HCT116 (cell line): ENCODE results near the gene TULP4. TPM values are rescaled to one million over a fixed set of nuclear protein-coding genes. Genes with fewer than 3 reads are reported as not detected.

Source experiments
- ATAC-seq: fragments of 200-7000 bp; cut with Tn5 transposase; 2 replicates; pipeline ENCODE4 v1.9.1; 2020; ENCODE audit warnings: mild to moderate bottlenecking, moderate library complexity
- BruUV-seq: library from RNA; stranded (reverse); fragments of 400-500 nt; replicated peaks from 2 replicates; lab custom pipeline; 2021; lab: Mats Ljungman, UMichigan
- CTCF ChIA-PET: fragments of 300-600 bp; sonication (Branson Sonifier 250); formaldehyde crosslinking; loops from one replicate; lab custom pipeline; 2021; ENCODE audit warnings: antibody characterized with exemption; lab: Charles Lee
- POLR2A ChIA-PET: fragments of 300-600, 350-600 bp; sonication (Branson Sonifier 250); formaldehyde crosslinking; loops from one replicate; lab custom pipeline; 2021; ENCODE audit warnings: antibody characterized with exemption; lab: Charles Lee
- RAD21 ChIA-PET, 2 experiments: fragments of 300-600 bp; sonication (Branson Sonifier 250); formaldehyde crosslinking; loops; one replicate each; lab custom pipeline; 2023; ENCODE audit warnings: low total read pairs in 2 of 2; ENCODE audit not compliant: uncharacterized antibody in 2 of 2, unreplicated experiment in 2 of 2, low non-redundant PET in 1 of 2; lab: Charles Lee
- DNase-seq: peaks from one replicate; pipeline ENCODE4 v3.0.0-alpha.2; 2010; ENCODE audit warnings: low read depth, low spot score
- H2AFZ ChIP-seq: fragments of 200-600 bp; shearing (Covaris generic), sonication (generic); 2 replicates; pipeline ENCODE4 v1.6.1; 2017; ENCODE audit warnings: low read depth, mixed run types, mixed read lengths, antibody characterized with exemption, low read length; ENCODE audit not compliant: poor library complexity, severe bottlenecking
- H3K27ac ChIP-seq: 2 replicates; pipeline ENCODE4 v1.5.1; 2012; ENCODE audit warnings: low read depth, low read length
- H3K27me3 ChIP-seq: fragments of 200-600 bp; sonication (generic); 2 replicates; pipeline ENCODE4 v1.6.1; 2016; ENCODE audit warnings: mixed run types, low read length, mixed read lengths; ENCODE audit not compliant: insufficient read depth
- H3K36me3 ChIP-seq, 2 experiments: fragments of 200-500 bp in 1 of 2; fragments of 200-600 bp in 1 of 2; sonication (Bioruptor generic) in 1 of 2; sonication (generic) in 1 of 2; 2 replicates each; pipeline versions ENCODE4 v1.5.1 to v1.6.1; 2014 to 2016; ENCODE audit warnings: low read length in 2 of 2, inconsistent platforms in 1 of 2, mixed read lengths in 1 of 2, mixed run types in 1 of 2; ENCODE audit not compliant: insufficient read depth in 2 of 2, control insufficient read depth in 1 of 2
- H3K4me1 ChIP-seq, 2 experiments: fragments of 200-600 bp in 1 of 2; sonication (generic) in 1 of 2; 2 replicates each; pipeline versions ENCODE4 v1.5.1 to v1.6.1; 2012 to 2017; ENCODE audit warnings: low read length in 2 of 2, inconsistent platforms in 1 of 2, mild to moderate bottlenecking in 1 of 2, mixed read lengths in 1 of 2, mixed run types in 1 of 2, moderate library complexity in 1 of 2; ENCODE audit not compliant: insufficient read depth in 2 of 2, control insufficient read depth in 1 of 2
- H3K4me2 ChIP-seq: fragments of 200-600 bp; sonication (generic); 2 replicates; pipeline ENCODE4 v1.6.1; 2017; ENCODE audit warnings: mixed run types, low read length, mixed read lengths
- H3K4me3 ChIP-seq, 2 experiments: fragments of 200-600 bp in 1 of 2; sonication (generic) in 1 of 2; replicated peaks in 1 of 2; 2 replicates each; pipeline ENCODE4 v1.5.1; 2011 to 2016; ENCODE audit warnings: low read length in 2 of 2, control low read depth in 1 of 2, low read depth in 1 of 2, mild to moderate bottlenecking in 1 of 2, mixed read lengths in 1 of 2, mixed run types in 1 of 2
- H3K79me2 ChIP-seq: fragments of 200-600 bp; sonication (generic); 2 replicates; pipeline ENCODE4 v1.6.1; 2017; ENCODE audit warnings: mild to moderate bottlenecking, mixed run types, low read length, moderate library complexity, mixed read lengths; ENCODE audit not compliant: insufficient read depth
- H3K9ac ChIP-seq: fragments of 200-600 bp; sonication (generic); 2 replicates; pipeline ENCODE4 v1.6.1; 2016; ENCODE audit warnings: low read length, mixed read lengths
- H3K9me2 ChIP-seq: fragments of 200-600 bp; sonication (generic), shearing (Covaris generic); 2 replicates; pipeline ENCODE4 v1.6.1; 2017; ENCODE audit warnings: mixed run types, mild to moderate bottlenecking, moderate library complexity; ENCODE audit not compliant: insufficient read depth
- H3K9me3 ChIP-seq, 2 experiments: fragments of 200-500 bp in 1 of 2; fragments of 200-600 bp in 1 of 2; sonication (Bioruptor generic) in 1 of 2; sonication (generic) in 1 of 2; 2 replicates each; pipeline ENCODE4 v1.6.1; 2014 to 2017; ENCODE audit warnings: low read length in 2 of 2, mixed read lengths in 2 of 2, inconsistent platforms in 1 of 2, low read depth in 1 of 2, mild to moderate bottlenecking in 1 of 2, mixed run types in 1 of 2, moderate library complexity in 1 of 2; ENCODE audit not compliant: control insufficient read depth in 1 of 2, insufficient read depth in 1 of 2
- H4K20me1 ChIP-seq: fragments of 200-600 bp; sonication (generic), shearing (Covaris generic); 2 replicates; pipeline ENCODE4 v1.6.1; 2017; ENCODE audit warnings: mixed run types, mild to moderate bottlenecking, moderate library complexity; ENCODE audit not compliant: insufficient read depth
- ATF3 ChIP-seq: IDR thresholded peaks from 2 replicates; pipeline ENCODE4 v1.6.1; 2012
- CTCF ChIP-seq, 3 experiments: fragments of 200-600 bp in 1 of 3; sonication (generic) in 1 of 3; IDR thresholded peaks in 2 of 3; conservative IDR thresholded peaks in 1 of 3; 2 replicates each; pipeline ENCODE4 v1.5.1; 2012 to 2017; ENCODE audit warnings: low read depth in 2 of 3, low read length in 2 of 3, antibody characterized with exemption in 1 of 3, borderline replicate concordance in 1 of 3, control low read depth in 1 of 3, mild to moderate bottlenecking in 1 of 3, mixed read lengths in 1 of 3, mixed run types in 1 of 3, moderate library complexity in 1 of 3; ENCODE audit not compliant: insufficient read depth in 1 of 3
- ELF1 ChIP-seq: IDR thresholded peaks from 2 replicates; pipeline ENCODE4 v1.6.1; 2012; ENCODE audit warnings: low read depth, borderline replicate concordance
- JUND ChIP-seq: IDR thresholded peaks from 2 replicates; pipeline ENCODE4 v1.6.1; 2012
- MAX ChIP-seq: IDR thresholded peaks from 2 replicates; pipeline ENCODE4 v1.6.1; 2012
- POLR2A ChIP-seq: IDR thresholded peaks from 2 replicates; pipeline ENCODE4 v1.7.0; 2011; ENCODE audit warnings: borderline replicate concordance; ENCODE audit not compliant: insufficient read depth, insufficient read length; ENCODE audit errors: extremely low read depth
- POLR2AphosphoS5 ChIP-seq: IDR thresholded peaks from 2 replicates; pipeline ENCODE4 v1.6.1; 2011; ENCODE audit warnings: mild to moderate bottlenecking, low read depth, low read length, moderate library complexity
- SRF ChIP-seq: IDR thresholded peaks from 2 replicates; pipeline ENCODE4 v1.6.1; 2012; ENCODE audit warnings: low read depth
- YY1 ChIP-seq: IDR thresholded peaks from 2 replicates; pipeline ENCODE4 v1.6.1; 2011; ENCODE audit warnings: low read length, low read depth, moderate library complexity, mild to moderate bottlenecking; ENCODE audit not compliant: insufficient replicate concordance; ENCODE audit errors: extremely low read depth
- intact Hi-C: fragments of 100-400 bp; cut with micrococcal nuclease; formaldehyde crosslinking; loops from 2 replicates; pipeline ENCODE4 v1.10.0; 2022
- total RNA-seq: library from RNA; stranded (reverse); gene quantifications from one replicate; pipeline ENCODE4 v1.2.1, GENCODE V29; 2021; ENCODE audit not compliant: unreplicated experiment

The TULP4 gene
- total RNA-seq, 1 experiment from 2014 or later: 70.8 TPM

GRCh38 chr6:158488065-158488464, 175.8 kb downstream of the TULP4 start (continued):
- no peak for TF ChIP-seq ELF1
- TF ChIP-seq YY1: no peak
- TF ChIP-seq, all 23 proteins: peak for 8

GRCh38 chr6:158489441-158489840, 177.2 kb downstream of the TULP4 start:
- H3K4me2 ChIP-seq: no peak overlapping the region
- DNase-seq (no peak), ATAC-seq (no peak)
- no peaks in the 10 kb centered on the region for H3K79me2 ChIP-seq
- no peak overlapping the region for H2AFZ ChIP-seq
- no peaks in the 10 kb centered on the region for H4K20me1 ChIP-seq
- CTCF ChIA-PET: interaction anchor here (1.8 kb wide), 1 partner anchor 29 kb away, joined by 7 read pairs; no protein-coding TSS in a partner anchor
- no peak overlapping the region for H3K27ac ChIP-seq
- BruUV-seq: no TSS peak
- no peaks in the 10 kb centered on the region for H3K9me2 ChIP-seq
- H3K27me3 ChIP-seq: no peaks in the 10 kb centered on the region
- H3K9ac ChIP-seq: no peak overlapping the region
- 0 out of 4 replicates have a peak, but pooled peaks cover 0 to 4% of the 10 kb centered on the region in 2 experiments for H3K36me3 ChIP-seq
- H3K9me3 ChIP-seq: no peaks in the 10 kb centered on the region
- H3K4me3 ChIP-seq: no peak overlapping the region
- POLR2A ChIA-PET: no interaction called here
- H3K4me1 ChIP-seq: peaks cover 8 to 18% of the 10 kb centered on the region in 2 experiments; a peak in 3 of 4 replicates
- RAD21 ChIA-PET: interaction anchor here in 1 of 2 experiments (0.7 kb wide), 1 partner anchor 116 kb away, joined by 3 read pairs; no protein-coding TSS in a partner anchor
- no peak for TF ChIP-seq JUND
- no peak for TF ChIP-seq MAX
- TF ChIP-seq POLR2AphosphoS5: no peak
- TF ChIP-seq POLR2A: no peak
- no peak for TF ChIP-seq SRF
- intact Hi-C loops: no loop called here

GRCh38 chr6:158492881-158493280, 180.6 kb downstream of the TULP4 start:
- no peaks in the 10 kb centered on the region for H3K79me2 ChIP-seq
- TF ChIP-seq ATF3: no peak
- no peak for TF ChIP-seq MAX
- TF ChIP-seq SRF: no peak
- no peak for TF ChIP-seq CTCF (IDR thresholded peaks at IDR 0.05 in 2 of 3, conservative IDR thresholded peaks at IDR 0.05 in 1 of 3; ENCODE audit: borderline replicate concordance in 1 of 3, insufficient read depth in 1 of 3, low read depth in 2 of 3, low read length in 2 of 3)
- no TSS peak for BruUV-seq
- POLR2A ChIA-PET: no interaction called here
- H3K4me1 ChIP-seq: peaks cover 6 to 10% of the 10 kb centered on the region in 2 experiments; a peak in 3 of 4 replicates
- H3K27me3 ChIP-seq: no peaks in the 10 kb centered on the region
- H3K4me2 ChIP-seq: no peak overlapping the region
- no peak overlapping the region for H3K4me3 ChIP-seq
- no peak for DNase-seq
- 0 out of 4 replicates have a peak, but pooled peaks cover 0 to 4% of the 10 kb centered on the region in 2 experiments for H3K36me3 ChIP-seq
- ATAC-seq: no peak
- H3K9ac ChIP-seq: no peak overlapping the region
- H3K9me2 ChIP-seq: no peaks in the 10 kb centered on the region
- H4K20me1 ChIP-seq: no peaks in the 10 kb centered on the region
- no peak overlapping the region for H2AFZ ChIP-seq
- no peaks in the 10 kb centered on the region for H3K9me3 ChIP-seq
- RAD21 ChIA-PET: no interaction called here
- no peak overlapping the region for H3K27ac ChIP-seq
- intact Hi-C loops: no loop called here
- CTCF ChIA-PET: no interaction called here
